Measurements from ENCODE around the gene OR14C36.

The OR14C36 gene

DNA sequence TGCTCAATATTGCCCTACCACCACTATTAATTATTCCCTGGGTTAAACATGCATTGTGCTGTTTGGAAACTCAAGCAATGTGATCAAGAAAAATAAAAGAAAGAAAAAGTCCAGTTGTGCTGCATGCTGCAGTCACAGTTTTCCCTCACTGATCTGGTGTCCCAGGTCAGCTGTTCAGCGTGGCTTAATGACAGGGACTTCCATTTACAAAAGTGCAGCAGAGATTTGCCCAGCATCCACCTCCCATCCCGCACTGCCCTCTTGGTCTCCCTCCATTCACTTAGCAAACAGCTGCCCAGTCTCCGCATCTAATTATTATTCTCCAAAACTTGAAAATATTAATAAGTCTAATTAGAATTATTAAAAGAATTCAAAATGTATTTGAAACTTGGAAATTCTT lies 10.8 kb downstream of the OR14C36 start:
- H3K27ac ChIP-seq, result no peak overlapping the region

GRCh38 chr1:248361121-248361715 lies 12.6 kb downstream of the OR14C36 start, which contains the start of gene OR2T4:
Gene OR2T4 (plus strand): TSS chr1:248361665. CDS start chr1:248361665, 0 bp downstream.
- no peak within 1 kb of the TSS for H3K27ac ChIP-seq
- TF ChIP-seq, protein P1, sequence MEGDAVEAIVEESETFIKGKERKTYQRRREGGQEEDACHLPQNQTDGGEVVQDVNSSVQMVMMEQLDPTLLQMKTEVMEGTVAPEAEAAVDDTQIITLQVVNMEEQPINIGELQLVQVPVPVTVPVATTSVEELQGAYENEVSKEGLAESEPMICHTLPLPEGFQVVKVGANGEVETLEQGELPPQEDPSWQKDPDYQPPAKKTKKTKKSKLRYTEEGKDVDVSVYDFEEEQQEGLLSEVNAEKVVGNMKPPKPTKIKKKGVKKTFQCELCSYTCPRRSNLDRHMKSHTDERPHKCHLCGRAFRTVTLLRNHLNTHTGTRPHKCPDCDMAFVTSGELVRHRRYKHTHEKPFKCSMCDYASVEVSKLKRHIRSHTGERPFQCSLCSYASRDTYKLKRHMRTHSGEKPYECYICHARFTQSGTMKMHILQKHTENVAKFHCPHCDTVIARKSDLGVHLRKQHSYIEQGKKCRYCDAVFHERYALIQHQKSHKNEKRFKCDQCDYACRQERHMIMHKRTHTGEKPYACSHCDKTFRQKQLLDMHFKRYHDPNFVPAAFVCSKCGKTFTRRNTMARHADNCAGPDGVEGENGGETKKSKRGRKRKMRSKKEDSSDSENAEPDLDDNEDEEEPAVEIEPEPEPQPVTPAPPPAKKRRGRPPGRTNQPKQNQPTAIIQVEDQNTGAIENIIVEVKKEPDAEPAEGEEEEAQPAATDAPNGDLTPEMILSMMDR (IDR thresholded peaks at IDR 0.05), result no peak
- TF ChIP-seq ZFX (IDR thresholded peaks at IDR 0.05; ENCODE audit: borderline replicate concordance), result no peak

More for the DNA sequence above, 10.8 kb downstream of the OR14C36 start:
- no peak for TF ChIP-seq ZFX (IDR thresholded peaks at IDR 0.05; ENCODE audit: borderline replicate concordance)
- TF ChIP-seq, protein P1 (IDR thresholded peaks at IDR 0.05), result no peak

DNA sequence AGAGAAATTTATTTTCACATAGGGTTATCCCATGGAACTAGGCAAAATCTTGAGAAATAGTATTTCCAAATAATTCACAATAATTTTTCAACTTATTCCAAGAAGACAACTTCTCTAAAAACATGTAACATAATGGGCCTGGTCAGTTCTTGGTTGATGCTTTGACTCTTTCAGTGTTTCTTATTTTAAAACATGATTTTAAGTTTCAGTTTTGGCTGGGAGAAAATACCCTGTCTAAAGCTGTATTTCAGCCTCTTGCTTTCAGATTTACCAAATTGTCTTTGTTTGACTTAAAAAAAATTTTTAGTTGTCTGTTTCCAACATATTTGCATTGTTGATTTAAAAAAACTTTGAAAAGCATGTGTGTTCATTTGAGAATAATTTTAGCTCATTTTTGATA lies 18.0 kb downstream of the OR14C36 start:
- TF ChIP-seq ZFX (IDR thresholded peaks at IDR 0.05; ENCODE audit: borderline replicate concordance), result no peak
- TF ChIP-seq, protein P1 (IDR thresholded peaks at IDR 0.05), result no peak
- no peak overlapping the region for H3K27ac ChIP-seq

DNA sequence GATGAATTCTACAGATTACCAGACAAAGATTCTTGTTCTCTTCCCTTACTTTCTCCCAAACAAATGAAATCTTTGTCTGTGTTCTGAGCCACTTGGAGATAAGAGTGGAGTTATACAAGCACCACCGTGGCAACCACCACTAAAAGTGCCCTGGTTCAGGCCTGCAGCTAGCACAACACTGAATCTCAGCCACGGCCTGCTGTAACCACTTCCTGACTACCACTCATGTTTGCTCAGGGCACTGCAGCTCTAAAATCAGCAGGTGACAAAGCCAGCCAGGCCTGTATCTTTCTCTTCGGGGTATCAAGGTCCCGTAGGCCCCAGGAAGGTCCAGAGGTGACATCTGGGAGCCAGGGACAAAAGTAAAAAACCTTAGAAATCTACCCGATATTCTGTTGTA lies 23.8 kb downstream of the OR14C36 start:
- no peak overlapping the region for H3K27ac ChIP-seq
- TF ChIP-seq, protein P1 (IDR thresholded peaks at IDR 0.05), result no peak
- TF ChIP-seq ZFX (IDR thresholded peaks at IDR 0.05; ENCODE audit: borderline replicate concordance), result no peak

DNA sequence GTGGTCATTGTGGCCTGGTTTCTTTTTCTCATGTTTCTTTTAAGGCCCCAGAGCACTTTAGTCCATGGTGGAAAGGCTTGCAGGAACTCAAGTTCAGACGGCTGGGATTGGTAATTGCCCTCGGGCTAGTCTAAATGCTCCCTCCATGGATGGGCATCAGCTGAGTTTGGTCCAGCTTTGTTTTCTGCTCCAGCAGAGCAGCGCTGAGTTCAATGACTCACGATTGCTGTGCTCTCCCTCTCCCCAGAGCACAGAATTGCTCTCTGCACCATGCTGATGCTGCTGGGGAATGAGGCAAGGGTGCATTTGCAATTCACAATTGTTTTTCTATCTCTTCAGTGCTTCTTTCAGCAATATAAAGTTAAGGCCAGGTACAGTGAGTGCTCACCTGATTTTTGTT lies 25.2 kb downstream of the OR14C36 start:
- TF ChIP-seq, protein P1 (IDR thresholded peaks at IDR 0.05), result no peak
- no peak for TF ChIP-seq ZFX (IDR thresholded peaks at IDR 0.05; ENCODE audit: borderline replicate concordance)
- no peak overlapping the region for H3K27ac ChIP-seq

- no peak within 1 kb of the TSS for H3K27ac ChIP-seq
- no peak for TF ChIP-seq ZFX (IDR thresholded peaks at IDR 0.05; ENCODE audit: borderline replicate concordance)
- TF ChIP-seq, protein P1 (IDR thresholded peaks at IDR 0.05), result no peak
These were observed 26.9 kb downstream of the OR14C36 start, which contains the start of gene OR2T6 for GRCh38 chr1:248375446-248375845. Gene OR2T6 (plus strand): TSS chr1:248375746. CDS start chr1:248387609, 11,863 bp downstream.

- H3K27ac ChIP-seq, result no peak overlapping the region
- TF ChIP-seq ZFX (IDR thresholded peaks at IDR 0.05; ENCODE audit: borderline replicate concordance), result no peak
- TF ChIP-seq, protein P1 (IDR thresholded peaks at IDR 0.05), result no peak
These were observed 28.3 kb downstream of the OR14C36 start for GRCh38 chr1:248376916-248377315.

Measured in 22Rv1 (cell line).